Activated CD8-positive, alpha-beta T cell treated with anti-CD3 and anti-CD28 coated beads, Interleukin-2, amount 10 ng/mL, durations not matched to agents 7 days and 5 days (primary cell): ENCODE results near the gene S100PBP. TPM values are rescaled to one million over a fixed set of nuclear protein-coding genes. Genes with fewer than 3 reads are reported as not detected.
A peak's percentile ranks its signal among the peaks of the same experiment; 100 is the strongest.

Experiments used
- ATAC-seq: fragments of 150-1000 bp; cut with Tn5 transposase; one replicate; pipeline ENCODE4 v1.10.0; 2021; ENCODE audit warnings: moderate library complexity
- CTCF ChIA-PET: fragments of 350-600 bp; sonication (Branson Sonifier 250); formaldehyde crosslinking; loops from one replicate; lab custom pipeline; 2021; ENCODE audit warnings: antibody characterized with exemption; lab: Charles Lee
- POLR2A ChIA-PET: fragments of 350-600 bp; sonication (Branson Sonifier 250); formaldehyde crosslinking; loops from one replicate; lab custom pipeline; 2021; ENCODE audit warnings: antibody characterized with exemption; lab: Charles Lee
- DNase-seq: peaks from one replicate; pipeline ENCODE4 v3.0.0-alpha.2; 2020
- H3K27ac Mint-ChIP-seq: one replicate; pipeline ENCODE4 v1.8.0; 2021; ENCODE audit warnings: mild to moderate bottlenecking, mixed read lengths
- H3K27me3 Mint-ChIP-seq: one replicate; pipeline ENCODE4 v1.8.0; 2021; ENCODE audit warnings: low read depth, mixed read lengths
- H3K36me3 Mint-ChIP-seq: one replicate; pipeline ENCODE4 v1.8.0; 2021; ENCODE audit warnings: low read depth, mixed read lengths
- H3K4me1 Mint-ChIP-seq: one replicate; pipeline ENCODE4 v1.8.0; 2021; ENCODE audit warnings: low read depth, mixed read lengths
- H3K4me3 Mint-ChIP-seq: one replicate; pipeline ENCODE4 v1.8.0; 2021; ENCODE audit warnings: mild to moderate bottlenecking, mixed read lengths
- H3K9me3 Mint-ChIP-seq: one replicate; pipeline ENCODE4 v1.8.0; 2022; ENCODE audit warnings: mixed read lengths; ENCODE audit not compliant: insufficient read depth
- total RNA-seq, 2 experiments: library from RNA; stranded (reverse); gene quantifications; one replicate each; pipeline ENCODE4 v1.2.3, GENCODE V29; 2021

Gene S100PBP
- total RNA-seq, 2 experiments from 2014 or later: 78.3 to 78.9 TPM

DNA sequence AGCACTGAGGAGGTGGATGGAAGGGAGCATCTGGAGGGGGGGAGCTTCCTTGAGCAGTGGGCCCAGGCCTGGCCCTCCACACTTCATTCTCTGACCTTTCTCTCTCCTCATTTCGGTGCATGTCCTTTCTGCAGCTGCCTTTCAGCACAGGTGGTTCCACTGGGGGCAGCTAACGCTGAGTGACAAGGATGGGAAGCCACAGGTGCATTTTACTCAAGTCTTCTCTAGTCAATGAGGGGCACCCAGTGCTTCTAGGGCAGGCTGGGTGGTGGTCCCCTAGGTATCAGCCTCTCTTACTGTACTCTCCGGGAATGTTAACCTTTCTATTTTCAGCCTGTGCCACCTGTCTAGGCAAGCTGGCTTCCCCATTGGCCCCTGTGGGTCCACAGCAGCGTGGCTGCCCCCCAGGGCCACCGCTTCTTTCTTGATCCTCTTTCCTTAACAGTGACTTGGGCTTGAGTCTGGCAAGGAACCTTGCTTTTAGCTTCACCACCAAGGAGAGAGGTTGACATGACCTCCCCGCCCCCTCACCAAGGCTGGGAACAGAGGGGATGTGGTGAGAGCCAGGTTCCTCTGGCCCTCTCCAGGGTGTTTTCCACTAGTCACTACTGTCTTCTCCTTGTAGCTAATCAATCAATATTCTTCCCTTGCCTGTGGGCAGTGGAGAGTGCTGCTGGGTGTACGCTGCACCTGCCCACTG, 43.5 kb upstream of the S100PBP start:
- Mint-ChIP-seq H3K4me1 (peaks cover 21% of the 10 kb centered on the region), H3K36me3 (peaks cover 27% of the 10 kb centered on the region), H3K27ac (peak overlapping the region; percentile 39), H3K4me3 (no peak overlapping the region), H3K27me3 (no peaks in the 10 kb centered on the region), H3K9me3 (no peaks in the 10 kb centered on the region)
- no peak for ATAC-seq
- ChIA-PET CTCF (interaction anchor here (0.6 to 6.3 kb wide), 18 partner anchors 9 to 1104 kb away, joined by 3 to 142 read pairs (median 7); no protein-coding TSS in a partner anchor), POLR2A (interaction anchor here (0.7 to 2.8 kb wide), 5 partner anchors 9 to 123 kb away, joined by 3 to 9 read pairs (median 3); partner anchors contain the start of genes RBBP4, S100PBP and YARS1)
- DNase-seq: no peak

DNA sequence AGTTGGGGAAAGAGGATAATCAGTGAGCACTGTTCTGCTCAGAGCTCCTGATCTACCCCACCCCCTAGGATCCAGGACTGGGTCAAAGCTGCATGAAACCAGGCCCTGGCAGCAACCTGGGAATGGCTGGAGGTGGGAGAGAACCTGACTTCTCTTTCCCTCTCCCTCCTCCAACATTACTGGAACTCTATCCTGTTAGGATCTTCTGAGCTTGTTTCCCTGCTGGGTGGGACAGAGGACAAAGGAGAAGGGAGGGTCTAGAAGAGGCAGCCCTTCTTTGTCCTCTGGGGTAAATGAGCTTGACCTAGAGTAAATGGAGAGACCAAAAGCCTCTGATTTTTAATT, 43.0 kb upstream of the S100PBP start:
- Mint-ChIP-seq H3K4me1 (peaks cover 21% of the 10 kb centered on the region), H3K27ac (peak overlapping the region; percentile 39), H3K36me3 (peaks cover 31% of the 10 kb centered on the region), H3K27me3 (no peaks in the 10 kb centered on the region), H3K4me3 (no peak overlapping the region), H3K9me3 (no peaks in the 10 kb centered on the region)
- ChIA-PET CTCF (interaction anchor here (0.9 to 6.3 kb wide), 11 partner anchors 8 to 254 kb away, joined by 3 to 142 read pairs (median 14); no protein-coding TSS in a partner anchor), POLR2A (interaction anchor here (0.5 to 2.8 kb wide), 4 partner anchors 9 to 62 kb away, joined by 3 to 9 read pairs (median 4); partner anchors contain the start of genes S100PBP and YARS1)
- ATAC-seq (no peak), DNase-seq (no peak)

DNA sequence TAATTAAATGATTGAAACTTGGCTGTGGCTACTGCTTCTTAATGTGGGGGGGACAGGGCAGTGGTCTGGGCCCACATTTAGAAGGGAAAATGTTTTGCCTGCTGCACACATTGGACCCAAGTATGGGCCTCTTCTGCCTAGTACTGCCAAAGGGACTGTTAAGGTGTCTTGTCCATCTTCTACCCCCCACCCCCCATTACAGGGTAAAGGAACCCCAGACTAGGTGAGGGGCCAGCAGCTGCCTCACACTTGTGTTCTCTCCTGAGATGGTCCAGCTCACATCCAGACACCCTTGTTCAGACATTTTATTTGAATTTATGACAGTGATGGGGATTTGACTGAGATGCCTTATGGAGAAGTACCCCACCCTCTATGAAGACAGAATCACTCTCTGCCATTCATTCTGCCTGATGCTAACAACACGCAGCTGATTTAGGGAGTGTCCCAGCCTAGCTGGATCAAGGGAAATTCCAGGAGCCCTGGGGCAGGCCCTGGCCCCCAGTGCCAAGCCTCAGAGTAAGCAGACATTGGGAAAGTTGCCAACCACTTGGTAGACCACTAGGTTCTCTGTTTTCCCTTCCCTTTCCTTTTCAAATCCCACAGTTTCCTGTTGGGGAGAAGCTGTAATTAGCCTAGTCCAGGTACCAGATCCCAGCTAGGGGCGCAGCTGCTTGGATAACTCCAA, 42.4 kb upstream of the S100PBP start:
- Mint-ChIP-seq H3K27me3 (no peaks in the 10 kb centered on the region), H3K36me3 (peaks cover 38% of the 10 kb centered on the region), H3K9me3 (no peaks in the 10 kb centered on the region), H3K4me1 (peaks cover 21% of the 10 kb centered on the region), H3K27ac (no peak overlapping the region), H3K4me3 (no peak overlapping the region)
- ATAC-seq (no peak), DNase-seq (no peak)
- CTCF ChIA-PET: interaction anchor here (0.9 to 6.3 kb wide), 9 partner anchors 8 to 255 kb away, joined by 3 to 142 read pairs (median 7); no protein-coding TSS in a partner anchor
- POLR2A ChIA-PET: interaction anchor here (0.5 to 2.8 kb wide), 4 partner anchors 8 to 63 kb away, joined by 3 to 9 read pairs (median 4); partner anchors contain the start of genes S100PBP and YARS1

DNA sequence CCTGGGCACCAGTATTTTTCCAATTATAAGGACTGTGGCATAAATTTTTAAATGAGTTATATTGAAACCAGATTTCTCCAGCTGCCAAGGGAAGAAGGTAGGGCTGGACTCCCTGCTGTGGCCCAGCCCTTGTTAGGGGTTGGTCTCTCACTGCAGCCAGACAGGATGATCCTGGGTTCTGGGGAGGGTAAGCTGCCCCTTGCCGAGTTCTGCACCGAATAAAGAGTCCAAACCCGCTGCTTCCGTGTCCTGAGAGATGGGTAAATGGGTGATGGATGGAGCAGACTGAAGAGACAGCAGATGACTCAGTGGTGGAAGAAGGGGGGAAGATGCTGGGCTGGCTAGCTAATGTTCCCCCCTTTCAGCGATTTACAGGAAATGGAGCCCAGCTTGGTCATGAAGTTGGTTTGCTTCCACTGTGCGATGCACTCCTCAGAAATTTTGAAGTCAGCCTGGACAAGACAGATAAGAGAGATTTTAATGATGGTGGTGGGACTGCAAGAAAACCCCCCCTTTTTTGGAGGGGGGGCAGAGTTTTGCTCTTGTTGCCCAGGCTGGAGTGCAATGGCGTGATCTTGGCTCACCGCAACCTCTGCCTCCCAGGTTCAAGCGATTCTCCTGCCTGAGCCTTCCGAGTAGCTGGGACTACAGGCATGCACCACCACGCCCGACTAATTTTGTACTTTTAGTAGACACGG, 41.7 kb upstream of the S100PBP start:
- Mint-ChIP-seq H3K9me3 (no peaks in the 10 kb centered on the region), H3K4me1 (peaks cover 21% of the 10 kb centered on the region), H3K4me3 (no peak overlapping the region), H3K36me3 (peaks cover 45% of the 10 kb centered on the region), H3K27me3 (no peaks in the 10 kb centered on the region), H3K27ac (peak overlapping the region; percentile 55)
- ChIA-PET POLR2A (no interaction called here), CTCF (interaction anchor here (1.3 to 6.3 kb wide), 4 partner anchors 13 to 256 kb away, joined by 3 to 142 read pairs (median 22); no protein-coding TSS in a partner anchor)
- DNase-seq: no peak
- no peak for ATAC-seq

DNA sequence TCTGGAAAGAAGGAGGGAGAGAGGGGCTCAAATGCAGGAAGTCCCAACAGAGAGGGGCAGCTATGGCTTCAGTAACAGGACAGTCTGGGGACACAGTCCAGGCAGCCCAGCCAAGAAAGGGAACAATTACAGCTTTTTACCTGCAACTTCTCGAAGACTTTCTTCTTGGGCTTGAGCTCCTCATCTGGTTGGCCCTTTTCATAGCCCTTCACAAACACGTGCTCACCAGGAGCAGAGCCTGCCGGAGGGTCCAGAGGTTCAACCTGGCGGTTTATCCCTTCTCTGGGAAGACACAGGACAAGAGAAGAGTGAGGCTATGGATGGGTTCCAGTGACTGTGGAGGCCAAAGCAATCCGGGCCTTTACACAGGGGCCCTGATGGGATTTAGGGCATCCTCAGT, 38.2 kb upstream of the S100PBP start:
- no peaks in the 10 kb centered on the region for H3K27me3 Mint-ChIP-seq
- H3K27ac Mint-ChIP-seq: no peak overlapping the region
- no peak overlapping the region for H3K4me3 Mint-ChIP-seq
- CTCF ChIA-PET: interaction anchor here (1.1 kb wide), 1 partner anchor 67 kb away, joined by 5 read pairs; no protein-coding TSS in a partner anchor
- peaks cover 64% of the 10 kb centered on the region for H3K36me3 Mint-ChIP-seq
- POLR2A ChIA-PET: interaction anchor here (1.0 kb wide), 1 partner anchor 45 kb away, joined by 3 read pairs; no protein-coding TSS in a partner anchor
- no peak for DNase-seq
- no peak for ATAC-seq
- peaks cover 15% of the 10 kb centered on the region for H3K4me1 Mint-ChIP-seq
- H3K9me3 Mint-ChIP-seq: no peaks in the 10 kb centered on the region

DNA sequence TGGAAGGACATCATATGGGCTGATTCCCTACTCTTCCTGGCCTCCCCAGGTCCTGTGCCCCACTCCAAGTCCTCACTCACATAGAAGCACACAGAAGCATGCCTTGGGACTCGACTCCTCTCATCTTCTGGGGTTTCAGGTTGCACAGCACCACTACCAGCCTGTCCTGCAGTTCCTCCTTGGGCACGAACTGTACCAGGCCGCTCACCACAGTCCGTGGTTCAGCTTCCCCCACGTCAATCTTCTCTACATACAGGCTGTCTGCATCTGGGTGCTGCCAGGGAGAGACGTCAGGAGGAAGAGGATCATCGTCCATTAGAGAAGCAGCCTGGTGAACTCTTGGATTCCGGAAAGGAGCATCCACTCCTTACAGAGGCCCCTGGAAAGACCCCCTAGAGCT, 37.4 kb upstream of the S100PBP start:
- Mint-ChIP-seq H3K4me1 (peaks cover 9% of the 10 kb centered on the region), H3K9me3 (no peaks in the 10 kb centered on the region), H3K27me3 (no peaks in the 10 kb centered on the region), H3K27ac (peak overlapping the region; percentile 35), H3K36me3 (peaks cover 68% of the 10 kb centered on the region), H3K4me3 (no peak overlapping the region)
- DNase-seq: no peak
- ATAC-seq: no peak
- POLR2A ChIA-PET: interaction anchor here (0.7 kb wide), 1 partner anchor 78 kb away, joined by 4 read pairs; no protein-coding TSS in a partner anchor
- CTCF ChIA-PET: no interaction called here

DNA sequence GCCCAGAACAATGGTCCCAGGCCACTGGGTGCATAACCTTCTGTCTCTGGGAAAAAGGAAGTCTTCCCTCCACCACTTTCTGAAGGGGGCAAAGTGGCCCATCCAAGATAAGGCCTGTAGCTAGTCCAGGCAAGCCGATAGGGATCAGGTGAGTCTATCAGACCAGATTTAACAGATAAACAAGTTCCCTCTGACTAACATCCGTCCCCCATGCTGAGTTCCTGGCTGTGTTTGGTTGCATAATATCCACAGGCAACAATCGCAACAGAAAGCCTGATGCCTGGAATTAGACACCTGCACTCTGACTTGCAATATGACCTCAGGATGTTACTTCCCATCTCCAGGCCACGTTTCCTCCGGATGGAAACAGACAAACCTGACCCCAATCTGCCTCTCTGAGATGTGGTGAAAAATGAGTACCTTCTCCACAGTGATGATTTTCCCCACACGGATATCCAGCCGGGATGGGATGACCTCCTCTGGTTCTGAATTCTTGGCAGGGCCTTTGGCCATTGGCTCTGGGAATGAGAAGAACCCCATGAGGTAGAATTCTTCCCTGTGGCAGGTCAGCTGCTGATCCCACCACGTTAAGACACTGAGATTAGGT, 36.7 kb upstream of the S100PBP start:
- no peak overlapping the region for H3K4me3 Mint-ChIP-seq
- no peaks in the 10 kb centered on the region for H3K9me3 Mint-ChIP-seq
- no peak overlapping the region for H3K27ac Mint-ChIP-seq
- POLR2A ChIA-PET: no interaction called here
- no peak for DNase-seq
- H3K36me3 Mint-ChIP-seq: peaks cover 65% of the 10 kb centered on the region
- peaks cover 2% of the 10 kb centered on the region for H3K4me1 Mint-ChIP-seq
- no peak for ATAC-seq
- no peaks in the 10 kb centered on the region for H3K27me3 Mint-ChIP-seq
- CTCF ChIA-PET: interaction anchor here (4.0 kb wide), 1 partner anchor 7 kb away, joined by 21 read pairs; no protein-coding TSS in a partner anchor

DNA sequence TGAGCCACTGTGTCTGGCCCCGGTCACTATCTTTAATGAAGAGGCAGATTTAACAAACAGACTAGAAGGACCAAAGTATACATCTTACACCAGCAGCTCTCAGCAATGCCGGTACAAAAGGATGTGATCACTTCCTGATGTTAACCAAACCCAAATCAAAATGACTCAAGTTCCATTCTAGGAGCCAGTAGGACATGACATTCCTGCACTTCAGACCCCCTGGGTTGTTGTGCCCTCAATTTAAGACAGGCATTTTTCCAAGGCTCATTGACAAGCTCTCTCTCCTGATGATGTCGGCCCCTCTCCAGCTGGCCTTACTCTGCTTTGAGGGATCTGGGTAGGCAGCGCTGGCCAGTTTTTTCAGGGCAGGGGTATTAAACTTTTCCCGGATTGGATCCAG, 35.4 kb upstream of the S100PBP start:
- ChIA-PET CTCF (interaction anchor here (2.2 to 4.0 kb wide), 3 partner anchors 9 to 262 kb away, joined by 6 to 21 read pairs (median 9); no protein-coding TSS in a partner anchor), POLR2A (interaction anchor here (0.6 kb wide), 1 partner anchor 383 kb away, joined by 5 read pairs; no protein-coding TSS in a partner anchor)
- DNase-seq: no peak
- Mint-ChIP-seq H3K4me3 (no peak overlapping the region), H3K9me3 (no peaks in the 10 kb centered on the region), H3K4me1 (no peaks in the 10 kb centered on the region), H3K36me3 (peaks cover 68% of the 10 kb centered on the region), H3K27ac (no peak overlapping the region), H3K27me3 (no peaks in the 10 kb centered on the region)
- no peak for ATAC-seq

DNA sequence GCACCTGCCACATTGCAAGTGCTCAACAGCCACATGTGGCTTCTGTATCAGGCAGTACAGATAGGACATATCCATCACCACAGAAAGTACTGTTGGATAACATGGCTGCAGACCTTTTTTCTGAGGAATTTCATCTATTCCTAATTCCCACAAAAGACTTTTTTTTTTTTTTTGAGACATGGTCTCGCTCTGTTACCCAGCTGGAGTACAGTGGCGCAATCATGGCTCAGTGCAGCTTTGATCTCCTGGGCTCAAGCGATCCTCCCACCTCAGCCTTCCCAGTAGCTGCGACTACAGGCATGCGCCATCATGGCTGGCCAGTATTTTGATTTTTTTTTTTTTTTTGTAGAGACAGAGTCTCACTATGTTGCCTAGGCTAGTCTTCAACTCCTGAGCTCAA, 33.6 kb upstream of the S100PBP start:
- ChIA-PET POLR2A (interaction anchor here (1.3 kb wide), 1 partner anchor 10 kb away, joined by 4 read pairs; no protein-coding TSS in a partner anchor), CTCF (interaction anchor here (0.9 to 4.0 kb wide), 5 partner anchors 11 to 308 kb away, joined by 3 to 21 read pairs (median 6); no protein-coding TSS in a partner anchor)
- Mint-ChIP-seq H3K27ac (no peak overlapping the region), H3K4me3 (no peak overlapping the region), H3K27me3 (no peaks in the 10 kb centered on the region), H3K4me1 (no peaks in the 10 kb centered on the region), H3K36me3 (peaks cover 65% of the 10 kb centered on the region), H3K9me3 (no peaks in the 10 kb centered on the region)
- DNase-seq: no peak
- no peak for ATAC-seq

DNA sequence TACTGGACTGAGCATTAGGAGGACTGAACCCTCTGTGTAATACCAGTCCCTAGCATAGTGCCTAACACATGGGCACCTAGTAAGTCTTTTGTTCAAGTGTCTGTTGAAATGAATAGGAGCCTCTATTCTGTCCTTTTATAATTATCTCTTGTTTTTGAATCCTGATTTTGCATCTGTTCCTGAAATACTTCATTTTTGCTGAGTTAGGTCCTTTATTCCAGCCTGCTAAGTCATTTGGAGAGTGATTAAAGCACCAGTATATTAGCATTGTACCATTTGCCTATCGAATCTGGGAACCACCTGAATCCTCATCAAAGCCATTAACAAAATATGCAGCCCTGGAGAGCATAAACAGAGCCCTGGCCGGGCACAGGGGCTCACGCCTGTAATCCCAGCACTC, 32.6 kb upstream of the S100PBP start:
- no peaks in the 10 kb centered on the region for H3K4me1 Mint-ChIP-seq
- POLR2A ChIA-PET: interaction anchor here (0.6 kb wide), 1 partner anchor 48 kb away, joined by 3 read pairs; no protein-coding TSS in a partner anchor
- no peak for DNase-seq
- no peak for ATAC-seq
- H3K27ac Mint-ChIP-seq: no peak overlapping the region
- no peaks in the 10 kb centered on the region for H3K27me3 Mint-ChIP-seq
- no peaks in the 10 kb centered on the region for H3K9me3 Mint-ChIP-seq
- CTCF ChIA-PET: interaction anchor here (4.0 kb wide), 1 partner anchor 11 kb away, joined by 21 read pairs; no protein-coding TSS in a partner anchor
- H3K36me3 Mint-ChIP-seq: peaks cover 57% of the 10 kb centered on the region
- H3K4me3 Mint-ChIP-seq: no peak overlapping the region
